ENCODE data around the gene CHCHD6.

Gene CHCHD6

DNA sequence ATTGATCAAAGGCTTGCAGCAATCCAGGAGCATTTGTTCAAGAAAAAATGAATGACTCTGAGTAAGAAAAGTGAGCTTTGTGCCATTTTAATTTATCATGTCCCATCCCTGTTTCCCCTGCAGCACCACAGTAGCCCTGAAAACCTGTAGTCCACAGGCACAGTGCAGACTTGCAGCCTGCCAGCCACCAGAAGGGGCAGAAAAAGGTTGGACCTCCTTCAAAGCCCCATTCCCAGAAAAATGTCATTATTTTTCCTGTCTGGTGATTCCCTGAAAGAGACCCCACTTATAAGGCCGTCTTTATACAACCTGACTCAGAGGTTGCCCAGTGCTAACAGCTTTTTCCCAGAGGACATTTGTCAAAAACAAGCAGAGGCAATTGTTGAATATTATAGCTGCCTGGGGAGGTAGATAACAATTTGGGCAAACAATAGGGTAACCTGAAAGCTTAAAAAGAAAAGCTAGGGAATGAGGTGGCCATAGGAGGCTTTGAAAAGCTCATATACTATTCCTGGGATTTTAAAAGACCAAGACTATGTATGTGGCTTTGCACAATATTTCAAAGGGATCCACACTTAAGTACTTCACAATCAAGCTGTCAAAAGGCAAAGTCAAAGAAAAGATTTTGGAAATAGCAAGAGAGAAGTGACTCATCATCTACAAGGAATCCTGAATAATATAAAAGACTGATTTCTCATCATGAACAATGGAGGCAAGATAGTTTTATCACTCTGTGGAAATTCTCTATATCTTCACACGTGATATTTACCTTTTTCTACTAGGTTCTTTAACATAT is 142.1 kb downstream of the CHCHD6 start:
- TF ChIP-seq TAF1 (IDR thresholded peaks at IDR 0.05; ENCODE audit: borderline replicate concordance, insufficient read depth, low read length), result no peak
- TF ChIP-seq FOXP2 (optimal IDR thresholded peaks at IDR 0.05; ENCODE audit: borderline replicate concordance, extremely low read depth, extremely low read length, insufficient read depth), result no peak
- TF ChIP-seq POLR2AphosphoS5 (IDR thresholded peaks at IDR 0.05; ENCODE audit: low read depth, low read length), result no peak

DNA sequence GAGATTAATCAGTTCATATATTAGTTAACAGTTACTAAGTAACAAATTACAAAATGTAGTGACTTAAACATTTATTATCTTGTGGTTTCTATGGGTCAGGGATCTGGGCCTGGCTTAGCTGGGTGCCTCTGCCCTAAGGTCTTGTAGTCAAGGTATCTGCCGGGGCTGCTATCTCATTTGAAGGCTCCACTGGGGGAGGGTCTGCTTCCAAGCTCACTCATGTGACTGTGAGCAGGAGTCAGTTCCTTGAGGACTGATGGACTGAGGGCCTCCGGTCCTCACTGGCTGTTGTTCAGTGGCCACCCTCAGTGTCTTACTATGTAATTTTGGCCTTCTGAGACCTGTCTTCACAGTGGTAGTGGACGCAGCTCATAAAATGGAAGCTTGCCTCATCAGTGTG is 143.0 kb downstream of the CHCHD6 start:
- TF ChIP-seq FOXP2 (optimal IDR thresholded peaks at IDR 0.05; ENCODE audit: borderline replicate concordance, extremely low read depth, extremely low read length, insufficient read depth) (no peak), TAF1 (IDR thresholded peaks at IDR 0.05; ENCODE audit: borderline replicate concordance, insufficient read depth, low read length) (no peak), POLR2AphosphoS5 (IDR thresholded peaks at IDR 0.05; ENCODE audit: low read depth, low read length) (no peak), SIN3A (IDR thresholded peaks at IDR 0.05; ENCODE audit: borderline replicate concordance, insufficient read depth, low read length) (no peak)
- TF ChIP-seq, protein P1, sequence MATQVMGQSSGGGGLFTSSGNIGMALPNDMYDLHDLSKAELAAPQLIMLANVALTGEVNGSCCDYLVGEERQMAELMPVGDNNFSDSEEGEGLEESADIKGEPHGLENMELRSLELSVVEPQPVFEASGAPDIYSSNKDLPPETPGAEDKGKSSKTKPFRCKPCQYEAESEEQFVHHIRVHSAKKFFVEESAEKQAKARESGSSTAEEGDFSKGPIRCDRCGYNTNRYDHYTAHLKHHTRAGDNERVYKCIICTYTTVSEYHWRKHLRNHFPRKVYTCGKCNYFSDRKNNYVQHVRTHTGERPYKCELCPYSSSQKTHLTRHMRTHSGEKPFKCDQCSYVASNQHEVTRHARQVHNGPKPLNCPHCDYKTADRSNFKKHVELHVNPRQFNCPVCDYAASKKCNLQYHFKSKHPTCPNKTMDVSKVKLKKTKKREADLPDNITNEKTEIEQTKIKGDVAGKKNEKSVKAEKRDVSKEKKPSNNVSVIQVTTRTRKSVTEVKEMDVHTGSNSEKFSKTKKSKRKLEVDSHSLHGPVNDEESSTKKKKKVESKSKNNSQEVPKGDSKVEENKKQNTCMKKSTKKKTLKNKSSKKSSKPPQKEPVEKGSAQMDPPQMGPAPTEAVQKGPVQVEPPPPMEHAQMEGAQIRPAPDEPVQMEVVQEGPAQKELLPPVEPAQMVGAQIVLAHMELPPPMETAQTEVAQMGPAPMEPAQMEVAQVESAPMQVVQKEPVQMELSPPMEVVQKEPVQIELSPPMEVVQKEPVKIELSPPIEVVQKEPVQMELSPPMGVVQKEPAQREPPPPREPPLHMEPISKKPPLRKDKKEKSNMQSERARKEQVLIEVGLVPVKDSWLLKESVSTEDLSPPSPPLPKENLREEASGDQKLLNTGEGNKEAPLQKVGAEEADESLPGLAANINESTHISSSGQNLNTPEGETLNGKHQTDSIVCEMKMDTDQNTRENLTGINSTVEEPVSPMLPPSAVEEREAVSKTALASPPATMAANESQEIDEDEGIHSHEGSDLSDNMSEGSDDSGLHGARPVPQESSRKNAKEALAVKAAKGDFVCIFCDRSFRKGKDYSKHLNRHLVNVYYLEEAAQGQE (IDR thresholded peaks at IDR 0.05; ENCODE audit: insufficient read depth in 1 of 2, low read depth in 2 of 2, low read length in 2 of 2), result no peak

DNA sequence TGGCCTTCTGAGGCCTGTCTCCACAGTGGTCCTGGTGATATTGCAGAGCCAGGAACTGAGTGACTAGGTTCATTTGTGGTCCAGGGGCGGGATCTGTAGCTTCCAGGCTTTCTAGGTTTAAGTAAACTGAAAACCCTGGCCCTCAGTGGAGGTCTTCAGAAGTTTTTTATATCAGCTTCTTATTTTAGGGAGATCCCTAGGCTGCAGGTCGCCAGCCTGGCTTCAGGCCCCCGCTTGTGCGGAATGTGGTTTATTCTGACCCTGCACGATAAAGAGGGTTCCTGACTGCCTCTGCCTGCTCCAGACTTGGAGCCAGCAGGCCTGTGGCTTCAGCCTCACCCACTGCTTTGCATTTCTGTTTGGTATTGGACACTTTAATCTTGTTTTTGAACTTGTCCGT is 145.0 kb downstream of the CHCHD6 start:
- no peak for TF ChIP-seq SIN3A (IDR thresholded peaks at IDR 0.05; ENCODE audit: borderline replicate concordance, insufficient read depth, low read length)
- no peak for TF ChIP-seq POLR2AphosphoS5 (IDR thresholded peaks at IDR 0.05; ENCODE audit: low read depth, low read length)
- TF ChIP-seq, protein P1 (IDR thresholded peaks at IDR 0.05; ENCODE audit: insufficient read depth in 1 of 2, low read depth in 2 of 2, low read length in 2 of 2), result no peak
- TF ChIP-seq FOXP2 (optimal IDR thresholded peaks at IDR 0.05; ENCODE audit: borderline replicate concordance, extremely low read depth, extremely low read length, insufficient read depth), result no peak
- TF ChIP-seq TAF1 (IDR thresholded peaks at IDR 0.05; ENCODE audit: borderline replicate concordance, insufficient read depth, low read length), result no peak

DNA sequence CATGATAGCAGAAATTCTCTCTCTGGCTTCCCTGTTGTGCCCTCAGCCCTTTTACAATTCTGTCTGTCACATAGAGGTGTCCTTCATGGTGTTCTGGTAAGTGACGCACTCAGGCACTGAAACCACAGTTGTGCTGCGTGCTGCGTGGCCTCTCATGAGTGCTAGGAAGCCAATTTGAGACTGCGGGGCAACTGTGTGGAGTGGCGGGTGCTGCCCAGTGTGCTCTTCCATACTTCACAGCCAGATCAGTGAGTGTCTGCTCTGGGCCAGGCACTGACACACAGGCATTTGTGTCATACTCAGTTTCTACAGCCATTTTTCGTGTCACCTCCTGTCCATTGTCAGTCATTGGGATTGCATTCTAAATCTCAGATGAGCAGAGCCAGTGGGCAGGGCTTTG is 145.7 kb downstream of the CHCHD6 start:
- TF ChIP-seq SIN3A (IDR thresholded peaks at IDR 0.05; ENCODE audit: borderline replicate concordance, insufficient read depth, low read length) (no peak), POLR2AphosphoS5 (IDR thresholded peaks at IDR 0.05; ENCODE audit: low read depth, low read length) (no peak), FOXP2 (optimal IDR thresholded peaks at IDR 0.05; ENCODE audit: borderline replicate concordance, extremely low read depth, extremely low read length, insufficient read depth) (no peak), TAF1 (IDR thresholded peaks at IDR 0.05; ENCODE audit: borderline replicate concordance, insufficient read depth, low read length) (no peak)
- TF ChIP-seq, protein P1 (IDR thresholded peaks at IDR 0.05; ENCODE audit: insufficient read depth in 1 of 2, low read depth in 2 of 2, low read length in 2 of 2), result no peak

DNA sequence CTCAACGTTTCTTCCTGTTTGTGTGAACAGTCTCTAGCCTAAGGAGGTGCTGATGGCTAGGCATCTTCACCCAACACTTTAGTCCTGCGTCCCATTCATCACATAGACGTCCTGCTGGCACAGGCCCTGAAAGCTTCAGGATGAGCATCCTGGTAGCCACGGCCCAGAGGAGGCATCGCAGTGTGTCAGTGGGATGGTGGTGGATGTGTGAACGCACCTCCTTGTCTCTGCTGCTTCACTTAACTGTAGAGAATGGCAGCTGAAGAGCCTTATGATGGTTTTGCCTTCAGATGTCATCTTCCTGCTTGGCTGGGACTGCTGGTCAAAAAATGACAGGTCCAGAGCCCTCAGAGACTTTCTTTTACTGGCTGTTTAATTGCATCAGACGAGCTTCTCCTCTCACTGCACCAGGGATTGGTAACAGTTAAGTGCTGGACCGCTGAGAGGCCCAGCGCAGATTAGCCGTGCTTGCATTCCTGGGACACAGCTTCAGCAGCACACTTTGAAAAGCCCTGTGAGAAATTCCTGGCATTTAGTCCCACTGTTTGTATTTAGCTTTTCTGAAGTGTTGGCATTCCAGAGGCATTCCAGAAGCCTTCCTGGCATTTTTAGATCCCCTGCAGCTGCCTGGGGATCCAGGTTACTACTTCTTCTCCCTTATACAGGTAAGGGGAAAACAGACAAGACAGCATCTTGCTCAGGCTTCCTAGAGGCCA is 146.5 kb downstream of the CHCHD6 start:
- no peak for TF ChIP-seq TAF1 (IDR thresholded peaks at IDR 0.05; ENCODE audit: borderline replicate concordance, insufficient read depth, low read length)

DNA sequence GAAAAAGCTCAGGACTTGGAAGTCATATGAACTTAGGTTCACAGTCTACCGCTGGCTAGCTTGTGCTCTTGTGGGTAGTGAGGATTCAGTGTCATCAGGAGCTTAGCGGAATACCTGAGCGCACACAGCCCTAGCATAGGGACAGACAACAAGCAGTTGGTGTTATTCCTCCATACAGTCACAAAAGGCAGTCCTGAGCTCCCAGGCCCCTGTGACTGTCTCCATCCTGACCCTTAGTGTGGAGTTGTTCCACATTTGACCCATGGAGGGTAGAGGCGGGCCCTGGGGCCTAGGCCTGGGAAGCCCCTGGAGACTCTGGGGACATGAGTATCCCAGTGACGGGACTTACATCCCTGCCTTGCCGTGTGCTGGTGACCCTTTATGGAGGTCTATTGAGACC is 147.3 kb downstream of the CHCHD6 start:
- TF ChIP-seq FOXP2 (optimal IDR thresholded peaks at IDR 0.05; ENCODE audit: borderline replicate concordance, extremely low read depth, extremely low read length, insufficient read depth), result no peak
- no peak for TF ChIP-seq TAF1 (IDR thresholded peaks at IDR 0.05; ENCODE audit: borderline replicate concordance, insufficient read depth, low read length)
- TF ChIP-seq POLR2AphosphoS5 (IDR thresholded peaks at IDR 0.05; ENCODE audit: low read depth, low read length), result no peak
- TF ChIP-seq, protein P1 (IDR thresholded peaks at IDR 0.05; ENCODE audit: insufficient read depth in 1 of 2, low read depth in 2 of 2, low read length in 2 of 2), result no peak
- no peak for TF ChIP-seq SIN3A (IDR thresholded peaks at IDR 0.05; ENCODE audit: borderline replicate concordance, insufficient read depth, low read length)
